ENCODE measurements around the gene TP53TG3D.
"Not testable (repeated sequence)": the region's sequence is repeated elsewhere in the genome, so short reads cannot be mapped to it uniquely, and the experiment has no call there.

TP53TG3D gene

GRCh38 chr16:32252986-32253385 lies at the start of gene TP53TG3D:
Gene TP53TG3D, plus strand, starts transcription at chr16:32253286. Its CDS starts 68 bp downstream, at chr16:32253354.
- DNase-seq (ENCODE audit: extremely low read depth in 1 of 2, low read depth in 1 of 2): not testable (repeated sequence)

- DNase-seq (ENCODE audit: extremely low read depth in 1 of 2, low read depth in 1 of 2): peak in 1 of 2 donors; percentile 7
These were observed 421 bp downstream of the TP53TG3D start for GRCh38 chr16:32253507-32253906.

GRCh38 chr16:32261526-32261925 lies 8.4 kb downstream of the TP53TG3D start:
- not testable (repeated sequence) for DNase-seq (ENCODE audit: extremely low read depth in 1 of 2, low read depth in 1 of 2)

GRCh38 chr16:32263552-32263951 lies 10.5 kb downstream of the TP53TG3D start:
- DNase-seq (ENCODE audit: extremely low read depth in 1 of 2, low read depth in 1 of 2): not testable (repeated sequence)

- not testable (repeated sequence) for DNase-seq (ENCODE audit: extremely low read depth in 1 of 2, low read depth in 1 of 2)
These were observed 28.8 kb downstream of the TP53TG3D start for GRCh38 chr16:32281910-32282309.

- not testable (repeated sequence) for DNase-seq (ENCODE audit: extremely low read depth in 1 of 2, low read depth in 1 of 2)
These were observed 29.9 kb downstream of the TP53TG3D start for GRCh38 chr16:32283024-32283423.

- not testable (repeated sequence) for DNase-seq (ENCODE audit: extremely low read depth in 1 of 2, low read depth in 1 of 2)
These were observed 30.9 kb downstream of the TP53TG3D start for GRCh38 chr16:32283917-32284495.

- not testable (repeated sequence) for DNase-seq (ENCODE audit: extremely low read depth in 1 of 2, low read depth in 1 of 2)
These were observed 32.0 kb downstream of the TP53TG3D start for GRCh38 chr16:32284800-32285796.

- not testable (repeated sequence) for DNase-seq (ENCODE audit: extremely low read depth in 1 of 2, low read depth in 1 of 2)
These were observed 33.1 kb downstream of the TP53TG3D start for GRCh38 chr16:32286193-32286592.

- DNase-seq (ENCODE audit: extremely low read depth in 1 of 2, low read depth in 1 of 2): not testable (repeated sequence)
These were observed 34.7 kb downstream of the TP53TG3D start for GRCh38 chr16:32287743-32288142.

- DNase-seq (ENCODE audit: extremely low read depth in 1 of 2, low read depth in 1 of 2): not testable (repeated sequence)
These were observed 36.1 kb downstream of the TP53TG3D start for GRCh38 chr16:32289197-32289596.

- DNase-seq (ENCODE audit: extremely low read depth in 1 of 2, low read depth in 1 of 2): not testable (repeated sequence)
These were observed 49.7 kb downstream of the TP53TG3D start for GRCh38 chr16:32302776-32303175.

Data from activated CD8-positive, alpha-beta memory T cell treated with anti-CD3 and anti-CD28 coated beads for 1 hour (primary cell).